Measurements from ENCODE around the gene ACHE.
A peak's percentile ranks its signal among the peaks of the same experiment; 100 is the strongest.

The ACHE gene

GRCh38 chr7:100897772-100898454, 2.2 kb upstream of the ACHE start:
- TF ChIP-seq CTCF (IDR thresholded peaks at IDR 0.05; ENCODE audit: low read depth, low read length) = no peak
- H3K4me1 ChIP-seq = peaks cover 3% of the 10 kb centered on the region; the same call in 1 of the 2 replicates

GRCh38 chr7:100896732-100897608, 1.3 kb upstream of the ACHE start:
- Histone ChIP-seq H3K27me3 (peaks cover 30% of the 10 kb centered on the region), H3K4me1 (peaks cover 3% of the 10 kb centered on the region; the same call in 1 of the 2 replicates), H3K9me3 (no peaks in the 10 kb centered on the region), H3K4me3 (ENCODE audit: low read depth, low read length) (no peak overlapping the region), H3K36me3 (no peaks in the 10 kb centered on the region)
- DNase-seq = peak; percentile 57
- TF ChIP-seq CTCF (IDR thresholded peaks at IDR 0.05; ENCODE audit: low read depth, low read length) = peak; percentile 66

More at GRCh38 chr7:100897772-100898454, 2.2 kb upstream of the ACHE start:
- Histone ChIP-seq H3K36me3 (no peaks in the 10 kb centered on the region), H3K27me3 (peaks cover 30% of the 10 kb centered on the region), H3K9me3 (no peaks in the 10 kb centered on the region), H3K4me3 (ENCODE audit: low read depth, low read length) (no peak overlapping the region)
- DNase-seq = no peak

- TF ChIP-seq CTCF (IDR thresholded peaks at IDR 0.05; ENCODE audit: low read depth, low read length) = no peak
- peak; percentile 65 for DNase-seq
- Histone ChIP-seq H3K4me3 (ENCODE audit: low read depth, low read length) (no peak overlapping the region; the same call in 1 of the 2 replicates), H3K4me1 (peaks cover 3% of the 10 kb centered on the region; the same call in 1 of the 2 replicates), H3K27me3 (peaks cover 30% of the 10 kb centered on the region), H3K36me3 (no peaks in the 10 kb centered on the region), H3K9me3 (no peaks in the 10 kb centered on the region)
Observed at GRCh38 chr7:100895956-100896731, 456 bp upstream of the ACHE start.

DNA sequence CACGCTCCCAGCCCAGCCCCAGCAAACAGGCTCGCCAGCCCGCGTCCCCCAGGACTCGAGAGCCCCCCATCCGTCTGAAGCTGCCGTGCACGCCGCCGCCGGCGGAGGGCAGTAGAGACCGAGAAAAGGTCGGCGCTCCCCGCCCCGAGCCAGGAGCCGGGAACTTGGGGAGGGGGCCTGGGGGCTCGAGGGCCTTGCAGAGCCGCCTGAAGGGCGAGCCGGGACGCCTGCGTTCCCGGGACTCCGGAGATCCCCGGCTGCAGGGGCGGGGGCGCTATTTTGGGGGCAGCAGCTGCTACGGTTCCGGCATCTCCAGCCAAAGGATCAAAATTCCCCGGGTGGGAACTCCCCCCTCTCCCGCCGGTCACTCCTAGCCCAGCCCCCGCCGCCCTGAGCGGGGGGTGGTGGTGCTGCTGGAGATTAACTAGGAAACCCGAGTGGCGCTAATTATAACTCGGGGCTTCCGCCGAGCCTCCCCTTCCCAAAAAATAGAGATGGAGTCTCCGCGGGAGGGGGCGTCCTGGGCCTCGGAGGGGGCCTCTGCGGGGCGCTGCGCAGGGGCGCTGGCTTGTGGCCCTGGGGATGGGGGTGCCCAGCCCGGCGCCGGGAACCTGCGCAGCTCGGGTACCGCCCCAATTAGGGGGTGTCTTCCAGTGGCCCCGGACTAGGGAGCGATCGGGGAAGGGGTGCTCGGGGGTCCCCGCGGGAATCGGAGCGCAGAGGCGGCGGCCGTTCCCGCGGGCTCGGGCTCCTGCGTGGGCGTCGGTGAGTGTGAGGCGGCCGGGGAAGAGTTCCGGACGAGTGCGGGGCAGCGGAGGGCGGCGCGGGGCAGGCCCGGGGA, 608 bp downstream of the ACHE start:
- H3K27me3 ChIP-seq = peaks cover 30% of the 10 kb centered on the region
- peak; percentile 72 for TF ChIP-seq CTCF (IDR thresholded peaks at IDR 0.05; ENCODE audit: low read depth, low read length)
- H3K9me3 ChIP-seq = no peaks in the 10 kb centered on the region
- no peaks in the 10 kb centered on the region for H3K36me3 ChIP-seq
- peaks cover 3% of the 10 kb centered on the region; the same call in 1 of the 2 replicates for H3K4me1 ChIP-seq
- DNase-seq = peak; percentile 72
- H3K4me3 ChIP-seq (ENCODE audit: low read depth, low read length) = peak overlapping the region; percentile 48

- Histone ChIP-seq H3K27me3 (peaks cover 30% of the 10 kb centered on the region), H3K4me3 (ENCODE audit: low read depth, low read length) (no peak overlapping the region), H3K4me1 (peaks cover 3% of the 10 kb centered on the region; the same call in 1 of the 2 replicates), H3K36me3 (peaks cover 3% of the 10 kb centered on the region; the same call in 1 of the 2 replicates), H3K9me3 (no peaks in the 10 kb centered on the region)
- TF ChIP-seq CTCF (IDR thresholded peaks at IDR 0.05; ENCODE audit: low read depth, low read length) = no peak
- DNase-seq = no peak
Observed at GRCh38 chr7:100893910-100894721, 1.6 kb downstream of the ACHE start.
